Measurements from ENCODE around the gene KCNN3.

GRCh38 chr1:154756793-154757548 is 113.1 kb downstream of the KCNN3 start:
- TF ChIP-seq POLR2AphosphoS5 (IDR thresholded peaks at IDR 0.05; ENCODE audit: low read depth, low read length) (no peak), TAF1 (IDR thresholded peaks at IDR 0.05; ENCODE audit: borderline replicate concordance, insufficient read depth, low read length) (no peak)

All from PFSK-1 (cell line).